SH-SY5Y (cell line): ENCODE data around the gene GALK1.

Source experiments
- GATA2 ChIP-seq: IDR thresholded peaks from 2 replicates; pipeline ENCODE4 v1.6.1; 2011; ENCODE audit warnings: mild to moderate bottlenecking, low read depth, low read length
- GATA3 ChIP-seq: IDR thresholded peaks from 2 replicates; pipeline ENCODE4 v1.6.1; 2011; ENCODE audit warnings: low read depth, mild to moderate bottlenecking, low read length, moderate library complexity

DNA sequence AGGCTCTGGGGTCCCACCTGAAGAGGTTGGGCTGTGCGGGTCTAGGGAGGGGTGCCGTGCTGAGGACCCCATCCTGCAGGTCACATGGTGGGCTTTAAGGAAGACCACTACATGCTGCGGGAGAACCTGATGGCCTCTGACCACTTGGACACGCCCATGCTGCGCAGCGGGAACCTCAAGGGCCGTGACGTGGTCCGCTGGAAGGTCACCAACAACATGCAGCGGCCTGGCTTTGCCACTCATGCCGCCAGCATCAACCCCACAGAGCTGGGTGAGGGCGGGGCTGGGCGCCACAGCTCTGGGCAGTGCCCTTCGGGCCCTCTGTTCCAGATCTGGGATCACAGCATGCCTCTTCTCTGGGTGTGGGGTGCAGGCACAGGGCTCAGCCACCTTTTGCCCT is 25.2 kb downstream of the GALK1 start:
- TF ChIP-seq GATA3 (no peak), GATA2 (no peak)
